Activated CD8-positive, alpha-beta memory T cell treated with anti-CD3 and anti-CD28 coated beads for 4 hours (primary cell): ENCODE data around the gene TXNRD1.
"Not testable (repeated sequence)": the region's sequence is repeated elsewhere in the genome, so short reads cannot be mapped to it uniquely, and the experiment has no call there.

ENCODE experiments used
- DNase-seq, 2 donors: peaks; one replicate each; pipeline ENCODE4 v3.0.0-alpha.2; 2020; ENCODE audit warnings: low read depth in 2 of 2

The TXNRD1 gene

DNA sequence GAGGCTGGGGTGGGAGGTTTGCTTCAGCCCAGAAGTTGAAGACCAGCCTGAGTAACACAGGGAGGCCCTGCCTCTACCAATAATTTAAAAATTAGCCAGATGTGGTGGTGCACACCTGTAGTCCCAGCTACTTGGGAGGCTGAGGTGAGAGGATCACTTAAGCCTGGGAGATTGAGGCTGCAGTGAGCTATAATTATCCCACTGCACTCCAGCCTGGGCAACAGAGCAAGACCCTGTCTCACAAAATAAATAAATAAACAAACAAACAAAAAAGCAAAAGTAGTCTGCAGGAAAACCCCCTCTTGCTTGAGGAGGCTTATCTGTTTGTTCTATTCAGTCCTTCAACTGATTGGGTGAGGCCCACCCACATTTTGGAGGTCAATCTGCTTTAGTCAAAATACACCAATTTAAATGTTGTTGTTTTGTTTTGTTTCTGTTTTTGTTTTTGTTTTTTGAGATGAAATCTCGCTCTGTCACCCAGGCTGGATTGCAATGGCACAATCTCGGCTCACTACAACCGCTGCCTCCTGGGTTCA is 24.9 kb upstream of the TXNRD1 start:
- DNase-seq, result no peak

DNA sequence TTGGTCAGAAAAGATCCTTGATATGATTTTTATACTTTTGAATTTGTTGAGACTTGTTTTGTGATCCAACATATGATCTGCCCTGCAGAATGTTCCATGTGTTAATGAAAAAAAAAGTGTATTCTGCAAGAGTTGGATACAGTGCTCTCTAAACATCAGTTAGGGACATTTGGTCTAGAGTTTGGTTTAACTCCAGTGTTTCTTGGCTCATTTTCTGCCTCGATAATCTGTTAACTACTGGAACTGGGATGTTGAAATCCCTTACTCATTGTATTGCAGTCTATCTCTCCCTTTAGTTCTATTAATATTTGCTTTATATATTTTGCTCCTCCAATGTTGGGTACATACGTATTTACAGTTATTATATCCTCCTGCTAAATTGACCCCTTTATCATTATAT is 18.3 kb upstream of the TXNRD1 start:
- no peak for DNase-seq

DNA sequence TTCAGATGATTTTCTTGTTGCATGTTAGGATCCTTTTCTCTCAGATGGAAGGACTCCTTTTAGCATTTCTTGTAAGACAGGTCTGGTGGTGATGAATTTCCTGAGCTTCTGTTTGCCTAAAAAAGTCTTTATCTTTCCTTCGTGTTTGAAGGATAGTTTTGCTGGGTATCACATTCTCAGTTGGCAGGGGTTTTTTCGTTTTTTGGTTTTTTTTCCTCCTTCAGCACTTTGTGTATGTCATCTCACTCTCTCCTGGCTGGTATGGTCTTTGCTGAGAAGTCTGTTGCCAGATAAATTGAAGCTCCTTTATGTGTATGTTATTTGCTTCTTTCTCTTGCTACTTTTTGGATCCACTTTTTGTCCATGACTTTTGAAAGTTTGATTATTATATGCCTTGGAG is 15.6 kb upstream of the TXNRD1 start:
- no peak for DNase-seq

DNA sequence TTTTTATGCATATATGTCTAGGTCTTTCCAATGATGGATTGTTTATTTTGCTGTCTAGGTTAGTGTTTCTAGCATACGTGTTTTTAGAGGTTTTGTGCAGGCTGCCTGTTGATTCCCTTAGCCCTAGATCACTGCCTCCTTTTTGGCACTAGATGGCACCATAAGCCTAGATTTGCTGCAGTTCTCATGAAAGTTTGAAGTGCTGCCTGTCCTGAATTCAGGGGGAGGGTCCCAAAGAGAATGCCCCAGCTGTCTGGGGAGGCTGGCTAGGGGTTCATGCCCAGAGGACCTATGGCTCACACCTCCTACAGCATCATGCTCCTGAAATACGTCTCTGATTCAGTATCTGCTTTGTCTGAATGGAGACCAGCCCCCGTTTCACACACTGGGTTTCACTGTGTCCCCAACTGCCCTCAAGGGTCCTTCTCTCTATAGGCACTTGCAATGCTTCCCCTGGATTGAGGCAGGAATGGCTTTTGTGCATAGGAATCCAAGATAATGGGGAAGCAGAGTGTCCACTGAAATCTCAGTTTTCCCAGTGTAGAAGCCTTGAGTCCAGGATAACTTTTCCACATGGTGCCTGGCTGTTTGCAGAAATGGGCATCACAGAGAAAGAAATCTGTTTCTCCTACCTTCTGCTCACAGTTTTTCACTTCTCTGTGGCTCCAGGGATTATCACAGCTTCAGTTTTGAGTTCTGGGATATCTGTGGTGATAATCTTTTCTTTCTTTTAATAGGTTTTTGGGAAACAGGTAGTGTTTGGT is 14.2 kb upstream of the TXNRD1 start:
- peak in 1 of 2 donors; percentile 19 for DNase-seq

DNA sequence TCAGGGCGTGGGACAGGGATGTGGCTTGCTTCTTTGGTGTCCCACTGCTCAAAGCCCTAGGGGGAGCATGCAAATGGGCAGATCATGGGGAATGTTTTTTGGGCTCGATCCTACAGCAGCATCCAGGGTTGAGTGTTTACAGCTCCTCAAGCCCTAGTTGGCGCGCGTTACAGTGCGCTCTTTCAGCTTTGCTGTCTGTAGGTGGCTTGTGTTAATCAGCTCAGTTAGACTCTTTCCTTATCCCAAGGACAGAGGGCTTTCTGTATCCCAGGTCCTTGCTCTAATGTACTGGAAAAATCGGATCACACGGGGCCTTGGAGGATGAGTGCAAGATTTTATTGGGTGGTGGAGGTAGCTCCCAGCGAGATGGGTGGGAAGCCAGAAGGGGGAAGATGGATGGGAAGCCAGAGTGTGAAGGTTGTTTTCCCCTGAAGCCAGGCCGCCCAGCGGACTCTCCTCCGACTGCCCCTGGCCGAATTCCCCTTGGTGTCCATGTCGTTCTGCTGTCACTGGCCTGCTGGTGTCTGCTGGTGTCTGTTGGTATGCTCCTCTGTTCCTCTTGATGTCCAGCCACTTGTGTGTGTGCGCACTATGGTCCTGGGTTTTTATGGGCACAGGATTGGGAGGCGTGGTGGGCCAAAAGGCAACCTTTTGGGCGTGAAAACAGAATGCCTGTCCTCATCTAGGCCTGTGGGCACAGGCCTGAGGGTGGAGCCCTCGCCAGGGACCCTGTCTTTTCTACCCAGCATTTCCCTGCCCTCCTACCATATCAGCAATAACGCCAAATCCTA is 10.7 kb upstream of the TXNRD1 start:
- no peak for DNase-seq

DNA sequence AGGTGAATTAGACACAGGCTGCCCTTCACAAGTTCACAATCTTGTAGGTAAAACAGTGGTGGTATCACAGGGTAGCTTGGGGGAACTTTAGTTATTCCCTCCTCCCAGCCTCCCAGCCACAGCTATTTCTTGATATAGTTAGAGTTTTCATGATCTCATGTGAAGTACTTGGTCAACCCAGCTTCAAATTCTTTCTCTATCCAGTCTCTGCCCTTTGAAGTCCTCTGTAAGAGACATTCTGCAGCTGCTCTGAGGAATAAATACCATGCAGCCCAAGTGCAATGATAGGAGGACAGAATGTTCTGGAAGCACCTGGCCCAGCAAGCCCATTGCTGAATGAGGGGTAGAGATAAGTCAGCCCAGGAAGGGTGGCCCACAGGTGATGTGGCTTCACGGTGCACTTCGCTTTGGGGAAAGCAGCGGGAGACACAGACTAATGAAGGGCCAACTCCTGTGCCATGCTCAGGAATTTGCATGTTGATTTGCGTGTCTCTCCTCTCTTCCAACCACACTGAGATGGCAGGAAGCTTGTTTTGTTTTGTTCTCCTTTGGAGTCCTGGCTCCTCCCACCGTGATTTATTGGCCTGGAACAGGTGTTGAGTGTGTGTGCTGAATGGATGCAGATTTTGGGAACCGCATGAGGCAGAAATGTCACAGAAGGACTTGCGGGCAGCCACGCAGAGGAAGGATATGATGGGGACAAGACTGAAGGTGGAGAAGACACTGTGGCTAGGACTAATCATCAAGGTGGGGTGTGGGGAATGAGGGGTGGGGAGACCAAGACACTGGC is 8.0 kb upstream of the TXNRD1 start:
- no peak for DNase-seq

DNA sequence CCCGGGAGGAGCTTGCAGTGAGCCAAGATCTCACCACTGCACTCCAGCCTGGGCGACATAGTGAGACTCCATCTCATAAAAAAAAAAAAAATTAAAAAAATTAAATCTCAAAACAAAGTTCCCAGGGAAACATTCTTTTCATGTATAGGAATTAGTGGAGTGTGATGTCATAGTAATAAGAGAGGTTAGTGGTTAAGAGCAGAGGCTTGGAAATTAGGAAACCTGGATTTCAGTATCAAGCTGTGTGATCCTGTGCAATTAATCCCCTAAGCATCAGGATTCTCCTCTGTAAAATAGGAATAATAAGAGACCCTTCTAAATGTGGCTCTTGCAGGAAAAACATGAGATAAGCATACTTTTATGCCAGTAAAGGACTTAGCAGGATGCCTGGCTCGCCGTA is 3.1 kb upstream of the TXNRD1 start:
- DNase-seq, result no peak

DNA sequence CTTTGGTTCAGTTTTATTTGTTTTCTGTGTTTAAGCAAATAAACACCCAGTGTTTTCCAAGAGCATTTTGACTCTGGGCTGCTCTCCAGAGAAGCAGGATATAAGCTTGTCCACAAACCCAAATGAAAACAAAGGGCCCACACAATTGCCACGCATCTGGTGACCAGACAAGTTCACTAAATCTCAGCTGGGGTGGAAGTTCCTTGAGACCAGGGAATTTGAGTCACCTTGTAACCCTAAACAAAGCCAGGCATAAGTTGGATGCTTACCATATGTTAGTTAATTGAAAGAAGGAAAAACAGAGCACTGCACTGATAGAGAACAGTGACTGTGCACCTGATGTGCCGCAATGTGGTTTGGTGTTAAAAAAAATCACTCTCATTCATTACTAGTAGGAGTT is 1.6 kb upstream of the TXNRD1 start:
- no peak for DNase-seq

DNA sequence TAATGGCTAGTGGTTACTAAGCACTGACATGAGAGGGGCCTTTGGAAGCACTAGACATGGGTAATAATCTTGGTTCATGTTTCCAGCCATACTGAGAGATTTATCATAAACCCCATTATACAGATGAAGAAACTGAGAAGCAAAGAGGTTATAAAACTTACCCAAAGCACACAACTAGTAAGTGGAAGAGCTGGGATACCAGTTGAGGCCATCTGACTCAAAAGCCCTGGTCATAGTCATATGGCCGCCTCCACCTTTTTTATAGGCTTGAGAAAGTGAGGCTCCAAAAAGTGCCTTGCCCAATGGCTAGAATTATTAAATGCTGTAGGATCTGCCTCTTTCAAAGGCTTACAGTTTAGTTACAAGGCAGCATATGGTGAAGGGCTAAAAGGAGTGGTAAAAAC is 944 bp downstream of the TXNRD1 start:
- DNase-seq, result no peak

DNA sequence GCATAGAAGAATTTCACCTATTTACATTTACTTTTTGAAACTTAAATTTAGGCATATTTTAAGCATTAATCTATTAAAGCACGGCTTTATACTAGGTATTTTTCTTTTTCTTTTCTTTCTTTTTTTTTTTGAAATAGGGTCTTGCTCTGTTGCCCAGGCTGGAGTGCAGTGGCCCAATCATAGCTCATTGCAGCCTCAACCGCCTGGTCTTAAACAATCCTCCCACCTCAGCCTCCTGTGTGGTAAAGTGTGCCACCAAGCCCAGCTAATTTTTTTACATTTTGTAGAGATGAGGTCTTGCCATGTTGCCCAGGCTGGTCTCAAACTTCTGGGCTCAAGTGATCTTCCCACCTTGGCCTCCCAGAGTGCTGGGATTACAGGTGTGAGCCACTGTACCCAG is 2.9 kb downstream of the TXNRD1 start:
- DNase-seq, result not testable (repeated sequence)

DNA sequence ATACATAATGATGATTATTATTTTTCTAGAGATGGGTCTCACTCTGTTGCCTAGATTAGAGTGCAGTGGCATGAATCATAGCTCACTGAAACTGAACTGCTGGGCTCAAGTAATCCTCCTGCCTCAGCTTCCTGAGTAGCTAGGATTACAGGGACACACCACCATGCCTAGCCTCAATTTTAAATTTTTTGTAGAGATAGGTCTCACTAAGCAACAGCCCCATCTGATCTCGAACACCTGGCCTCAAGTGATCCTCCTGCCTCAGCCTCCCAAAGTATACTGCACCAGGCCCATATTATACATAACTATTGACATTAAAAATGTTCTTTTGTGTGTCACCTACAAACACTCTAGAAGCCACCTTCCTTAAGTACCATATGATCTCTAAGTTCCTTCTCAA is 3.4 kb downstream of the TXNRD1 start:
- DNase-seq, result no peak

DNA sequence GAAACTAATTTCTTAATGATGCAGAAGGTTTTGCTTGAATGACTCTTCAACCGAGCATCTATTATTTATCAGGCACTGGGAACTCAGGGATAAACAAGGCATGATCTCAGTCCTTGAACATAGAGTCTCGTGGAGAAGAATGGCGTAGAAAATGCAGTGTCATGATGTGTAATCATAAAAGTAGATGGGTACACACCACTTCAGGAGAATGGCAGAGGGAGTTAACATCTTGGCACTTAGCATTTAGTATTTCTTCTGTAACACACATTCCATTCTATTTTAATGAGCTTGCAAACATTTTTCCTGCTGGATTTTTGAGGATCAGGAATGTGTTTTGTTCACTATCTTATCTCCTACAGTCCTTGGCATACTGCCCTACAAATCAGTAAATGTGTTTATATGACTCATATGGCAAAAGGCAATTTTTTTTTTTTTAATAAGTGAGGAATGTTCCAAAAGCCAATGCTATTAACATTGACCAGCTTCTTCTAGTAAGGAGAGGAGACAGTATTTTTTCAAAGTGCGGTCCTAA is 3.8 kb downstream of the TXNRD1 start:
- DNase-seq, result no peak

DNA sequence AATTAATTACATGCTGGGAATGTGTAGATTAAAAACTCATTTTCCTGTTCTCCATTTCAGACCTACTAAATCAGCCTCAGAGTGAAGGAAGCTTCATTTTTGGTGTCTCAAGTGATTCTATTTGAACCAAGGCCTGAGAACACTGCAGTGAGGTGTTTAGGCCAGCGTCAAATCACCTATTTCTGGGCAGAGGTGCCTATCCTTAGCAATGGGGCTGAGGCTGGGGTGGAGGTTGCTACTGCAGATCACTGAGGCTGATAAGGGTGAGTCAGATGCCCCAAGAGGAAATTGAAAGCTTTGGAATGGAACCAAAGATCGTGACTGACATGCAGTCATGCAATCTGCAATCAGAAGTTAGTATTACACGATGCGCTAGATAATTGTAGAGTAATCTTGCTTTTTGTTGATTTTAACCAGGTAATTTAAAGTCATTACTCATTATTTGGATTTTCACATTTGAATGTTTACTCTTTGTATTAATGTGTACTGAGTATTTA is 4.4 kb downstream of the TXNRD1 start:
- DNase-seq, result peak; percentile 22 to 48

DNA sequence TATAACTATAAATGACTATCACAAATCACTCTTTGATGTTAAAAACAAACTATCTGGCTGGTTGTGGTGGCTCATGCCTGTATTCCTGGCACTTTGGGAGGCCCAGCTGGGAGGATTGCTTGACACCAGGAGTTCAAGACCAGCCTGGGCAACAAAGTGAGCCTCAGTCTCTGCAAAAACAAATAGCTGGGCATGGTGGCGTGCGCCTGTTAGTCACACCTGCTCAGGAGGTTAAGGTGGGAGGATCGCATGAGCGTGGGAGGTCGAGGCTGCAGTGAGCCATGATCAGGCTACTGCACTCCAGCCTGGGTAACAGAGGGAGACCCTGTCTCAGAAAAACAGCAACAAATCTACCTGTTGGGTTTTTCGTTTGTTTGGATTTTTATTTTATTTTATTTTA is 5.4 kb downstream of the TXNRD1 start:
- DNase-seq, result no peak

DNA sequence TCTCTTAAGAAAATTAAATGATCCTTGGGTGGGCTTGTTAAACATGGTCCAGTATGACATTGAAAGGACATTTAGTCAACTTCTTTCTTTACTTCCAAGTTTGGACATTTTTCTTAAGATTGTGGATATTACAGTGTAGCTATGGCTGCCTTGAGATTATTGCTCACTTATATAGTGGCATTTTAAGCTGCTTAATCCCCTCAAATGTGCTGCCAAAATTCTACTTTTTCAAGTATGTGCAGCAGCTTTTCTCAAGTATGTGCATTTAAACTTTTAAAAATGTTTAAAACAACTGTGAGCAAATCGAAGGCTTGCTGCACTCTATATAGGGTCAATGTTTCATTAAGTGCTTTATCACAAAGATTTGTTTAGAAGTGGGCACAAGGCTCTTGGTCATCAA is 7.4 kb downstream of the TXNRD1 start:
- DNase-seq, result no peak

DNA sequence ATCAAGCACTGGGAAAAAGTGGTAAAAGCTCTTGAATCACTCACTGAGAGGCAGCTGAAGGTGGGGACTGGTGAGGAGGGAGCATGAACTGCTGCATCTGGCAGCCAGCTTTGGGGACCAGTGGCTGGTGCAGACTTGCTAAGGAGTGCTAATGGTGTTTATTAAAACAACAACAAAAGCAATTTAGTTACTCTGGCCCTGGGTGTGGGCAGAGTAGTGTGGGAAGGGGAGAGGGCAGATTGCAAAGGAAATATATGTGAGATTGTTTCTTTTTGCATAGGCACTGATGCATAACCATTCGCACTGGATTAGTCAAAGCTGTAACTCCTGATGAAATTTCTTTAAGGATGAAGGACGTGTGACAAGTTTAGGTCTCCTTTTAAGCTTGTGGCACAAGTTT is 8.1 kb downstream of the TXNRD1 start:
- no peak for DNase-seq

DNA sequence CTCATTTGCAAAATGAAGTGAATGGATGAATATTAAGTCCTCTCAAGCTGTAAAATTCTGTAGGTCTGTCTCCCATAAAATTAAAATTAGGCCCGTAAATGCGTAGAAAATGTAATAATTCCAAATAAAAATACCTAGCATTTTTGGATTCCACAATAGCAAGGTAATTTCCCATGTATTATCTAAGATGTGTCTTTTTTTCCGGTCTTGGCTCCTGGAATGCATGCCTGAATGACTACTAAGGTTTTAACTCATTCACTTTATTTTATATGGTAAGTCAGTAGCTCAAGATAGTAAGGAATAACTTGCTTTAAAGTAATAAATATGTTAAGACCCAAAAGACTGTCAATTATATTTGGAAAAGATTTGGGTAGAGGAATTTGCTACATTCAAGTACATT is 11.1 kb downstream of the TXNRD1 start:
- no peak for DNase-seq

DNA sequence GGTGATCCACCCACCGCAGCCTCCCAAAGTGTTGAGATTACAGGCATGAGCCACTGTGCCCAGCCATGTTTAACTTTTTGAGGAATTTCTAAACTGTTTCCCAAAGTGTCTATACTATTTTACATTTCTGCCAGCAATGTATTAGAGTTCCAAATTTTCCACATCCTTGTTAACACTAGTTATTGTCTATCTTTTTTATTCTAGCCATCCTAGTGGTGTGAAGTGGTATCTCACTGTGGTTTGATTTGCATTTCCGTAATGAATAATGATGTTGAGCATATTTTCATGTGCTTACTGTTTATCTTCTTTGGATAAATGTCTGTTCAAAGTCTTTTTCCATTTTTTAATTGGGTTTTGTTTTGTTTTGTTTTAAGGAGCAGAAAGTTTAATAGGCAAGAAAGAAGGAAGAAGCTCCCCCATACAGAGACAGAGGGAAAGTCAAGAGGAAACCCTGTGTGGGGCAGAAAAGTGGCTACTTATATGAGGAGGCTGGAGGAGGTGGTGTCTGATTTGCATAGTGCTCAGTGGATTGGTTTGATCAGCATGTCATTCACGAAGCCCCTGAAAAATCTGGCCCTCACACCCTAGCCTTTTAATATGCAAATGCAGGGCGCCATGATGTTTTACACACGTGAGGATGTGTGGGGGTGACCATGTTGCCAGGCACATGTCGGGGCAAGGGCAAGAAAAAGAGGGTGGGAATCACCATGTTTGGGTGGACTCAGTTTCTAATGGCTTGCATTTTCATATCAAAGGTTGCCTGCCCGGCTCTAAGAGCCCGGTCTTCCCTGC is 14.9 kb downstream of the TXNRD1 start:
- no peak for DNase-seq

DNA sequence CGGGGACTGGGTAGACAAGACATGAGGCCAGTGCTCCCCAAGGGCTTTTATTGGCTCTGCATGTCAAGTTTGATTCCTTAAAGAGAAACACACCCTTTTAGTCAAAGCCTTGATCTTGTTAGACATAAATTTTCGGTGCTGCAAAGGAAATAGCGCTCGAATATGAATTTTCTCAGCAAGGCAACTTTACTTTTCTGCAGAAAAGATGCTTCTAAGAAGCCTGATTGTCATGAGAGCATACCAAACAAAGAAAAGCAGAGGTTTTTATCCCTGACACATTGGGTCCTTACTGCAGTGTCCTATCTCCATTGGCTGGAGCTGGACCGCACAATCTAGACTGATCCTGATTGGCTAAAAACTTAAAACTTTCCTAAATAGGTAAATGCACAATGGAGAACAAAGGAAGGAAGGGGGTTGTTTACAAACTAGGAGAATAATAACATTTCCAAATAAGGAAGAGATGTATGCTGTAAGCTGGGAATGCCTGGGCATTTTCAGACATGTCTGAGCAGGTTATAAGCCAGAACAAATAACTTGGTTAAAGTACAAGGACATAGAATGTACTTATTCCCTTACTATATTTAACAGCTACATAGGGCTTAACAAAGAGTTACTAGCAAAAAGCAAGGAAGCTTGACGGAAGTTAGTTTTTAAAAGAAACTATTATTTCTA is 17.2 kb downstream of the TXNRD1 start:
- DNase-seq, result no peak

DNA sequence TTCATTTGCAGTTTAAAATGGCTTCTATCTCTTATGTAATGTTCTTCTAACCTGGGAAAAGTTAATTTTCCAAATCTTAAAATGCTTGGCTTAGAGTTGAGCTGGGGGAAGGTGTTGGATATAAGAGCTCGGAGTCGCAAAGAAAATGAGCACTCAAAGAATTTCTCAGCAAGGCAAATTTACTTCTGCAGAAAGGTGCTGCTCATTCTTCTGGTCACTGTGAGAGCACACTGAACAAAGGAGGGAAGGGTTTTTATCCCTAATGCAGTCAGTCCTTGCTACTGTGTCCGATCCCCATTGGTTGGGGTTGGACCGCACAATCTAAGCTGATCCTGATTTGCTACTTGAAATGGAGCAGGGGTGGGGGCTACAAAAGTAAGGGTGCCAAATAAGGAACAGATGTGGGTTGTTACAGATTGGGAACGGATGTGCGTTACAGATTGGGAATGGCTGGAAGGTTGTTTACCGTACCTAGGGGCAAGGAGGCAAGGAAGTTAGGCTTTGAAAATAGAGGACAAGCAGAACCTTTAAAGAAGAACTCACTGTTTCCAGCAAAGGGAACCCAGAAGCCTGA is 19.4 kb downstream of the TXNRD1 start:
- no peak for DNase-seq
